Neural cell (in vitro differentiated cells): Measurements from ENCODE around the gene ZNF512B. TPM values are rescaled to one million over a fixed set of nuclear protein-coding genes. Genes with fewer than 3 reads are reported as not detected.

ENCODE experiments used
- H2AFZ ChIP-seq: fragments of 200-600, 300-800 bp; sonication (generic), shearing (Covaris generic); 2 replicates; pipeline ENCODE4 v1.6.0; 2014; ENCODE audit warnings: low read depth, mild to moderate bottlenecking, antibody characterized with exemption, low read length, moderate library complexity
- H3F3A ChIP-seq: fragments of 200-600 bp; shearing (Covaris generic); 2 replicates; pipeline ENCODE4 v1.6.1; 2016; ENCODE audit warnings: mild to moderate bottlenecking, moderate library complexity, mixed read lengths, antibody characterized with exemption, low read length; ENCODE audit not compliant: insufficient read depth, poor library complexity, severe bottlenecking
- H3K27ac ChIP-seq: fragments of 200-600, 300-800 bp; sonication (generic), shearing (Covaris generic); 2 replicates; pipeline ENCODE4 v1.5.1; 2014; ENCODE audit warnings: mild to moderate bottlenecking, low read length, moderate library complexity
- H3K27me3 ChIP-seq: fragments of 300-800, 200-600 bp; sonication (generic), shearing (Covaris generic); 2 replicates; pipeline ENCODE4 v1.6.0; 2014; ENCODE audit warnings: mild to moderate bottlenecking, low read depth, low read length, moderate library complexity; ENCODE audit not compliant: insufficient read depth
- H3K36me3 ChIP-seq: fragments of 300-800, 200-600 bp; sonication (generic), shearing (Covaris generic); 2 replicates; pipeline ENCODE4 v1.5.1; 2014; ENCODE audit warnings: mild to moderate bottlenecking, antibody characterized with exemption, low read length, moderate library complexity; ENCODE audit not compliant: insufficient read depth
- H3K4me2 ChIP-seq: fragments of 300-800, 200-600 bp; sonication (generic), shearing (Covaris generic); 2 replicates; pipeline ENCODE4 v1.6.0; 2014; ENCODE audit warnings: mild to moderate bottlenecking, low read length
- H3K4me3 ChIP-seq: fragments of 300-800, 200-600 bp; sonication (generic), shearing (Covaris generic); 2 replicates; pipeline ENCODE4 v1.5.1; 2014; ENCODE audit warnings: mild to moderate bottlenecking, low read length, moderate library complexity
- H3K79me2 ChIP-seq: fragments of 200-600 bp; shearing (Covaris generic); replicated peaks from 2 replicates; pipeline ENCODE4 v1.6.0; 2014; ENCODE audit warnings: mild to moderate bottlenecking, low read length, moderate library complexity; ENCODE audit not compliant: insufficient read depth
- H3K9ac ChIP-seq: fragments of 300-800, 200-600 bp; sonication (generic), shearing (Covaris generic); 2 replicates; pipeline ENCODE4 v1.6.1; 2016; ENCODE audit warnings: mild to moderate bottlenecking, low read length, mixed read lengths
- H3K9me2 ChIP-seq: fragments of 200-600 bp; shearing (Covaris generic); 2 replicates; pipeline ENCODE4 v1.6.1; 2016; ENCODE audit warnings: mild to moderate bottlenecking, low read length, mixed read lengths; ENCODE audit not compliant: insufficient read depth
- H3K9me3 ChIP-seq: fragments of 200-600, 300-800 bp; sonication (generic), shearing (Covaris generic); 2 replicates; pipeline ENCODE4 v1.6.1; 2016; ENCODE audit warnings: mild to moderate bottlenecking, mixed run types, low read length, moderate library complexity, mixed read lengths
- H4K20me1 ChIP-seq: fragments of 200-600 bp; shearing (Covaris generic); 2 replicates; pipeline ENCODE4 v1.6.1; 2016; ENCODE audit warnings: mild to moderate bottlenecking, mixed run types; ENCODE audit not compliant: insufficient read depth
- CTCF ChIP-seq: fragments of 450-650 bp; IDR thresholded peaks from 2 replicates; pipeline ENCODE4 v1.5.1; 2014; ENCODE audit warnings: antibody characterized with exemption, mild to moderate bottlenecking, moderate library complexity; ENCODE audit not compliant: poor library complexity, severe bottlenecking
- MXI1 ChIP-seq: fragments of 450-650 bp; conservative IDR thresholded peaks from 2 replicates; pipeline ENCODE4 v1.6.1; 2014; ENCODE audit warnings: antibody characterized with exemption, mild to moderate bottlenecking; ENCODE audit not compliant: poor library complexity, severe bottlenecking
- POLR2AphosphoS5 ChIP-seq: IDR thresholded peaks from 2 replicates; pipeline ENCODE4 v1.6.1; 2012
- RAD21 ChIP-seq: fragments of 450-650 bp; conservative IDR thresholded peaks from 2 replicates; pipeline ENCODE4 v1.6.1; 2014; ENCODE audit warnings: antibody characterized with exemption, mild to moderate bottlenecking, moderate library complexity
- REST ChIP-seq: IDR thresholded peaks from 2 replicates; pipeline ENCODE4 v1.6.1; 2012; ENCODE audit warnings: borderline replicate concordance
- SMC3 ChIP-seq: fragments of 450-650 bp; conservative IDR thresholded peaks from 2 replicates; pipeline ENCODE4 v1.6.1; 2014; ENCODE audit warnings: antibody characterized with exemption, mild to moderate bottlenecking, moderate library complexity; ENCODE audit not compliant: poor library complexity
- polyA plus RNA-seq: library from polyadenylated mRNA; depleted of rRNA; stranded (reverse); fragments of >200 nt; gene quantifications from 2 replicates; pipeline ENCODE4 v1.2.3, GENCODE V29; 2014

The ZNF512B gene
- polyA plus RNA-seq, 1 donor from 2014 or later = 25.7 TPM

- H3K4me2 ChIP-seq = no peak overlapping the region
- no peak overlapping the region for H3K27ac ChIP-seq
- no peaks in the 10 kb centered on the region for H3K27me3 ChIP-seq
- no peaks in the 10 kb centered on the region for H3F3A ChIP-seq
- H3K79me2 ChIP-seq = peaks cover 29% of the 10 kb centered on the region
- no peaks in the 10 kb centered on the region for H4K20me1 ChIP-seq
- no peaks in the 10 kb centered on the region for H3K9me2 ChIP-seq
- no peaks in the 10 kb centered on the region for H3K36me3 ChIP-seq
- no peak overlapping the region for H2AFZ ChIP-seq
- no peak overlapping the region for H3K9ac ChIP-seq
- no peak for TF ChIP-seq REST
- no peak for TF ChIP-seq RAD21
- no peak for TF ChIP-seq POLR2AphosphoS5
- no peak overlapping the region for H3K4me3 ChIP-seq
- no peaks in the 10 kb centered on the region for H3K9me3 ChIP-seq
Observed at GRCh38 chr20:63945921-63946920, 23.5 kb downstream of the ZNF512B start.

- no peak overlapping the region for H3K9ac ChIP-seq
- no peaks in the 10 kb centered on the region for H3K9me3 ChIP-seq
- H4K20me1 ChIP-seq = no peaks in the 10 kb centered on the region
- no peak for TF ChIP-seq CTCF
- TF ChIP-seq MXI1 = no peak
- no peak for TF ChIP-seq SMC3
- TF ChIP-seq RAD21 = no peak
- no peak overlapping the region for H3K27ac ChIP-seq
- peaks cover 20% of the 10 kb centered on the region for H3K79me2 ChIP-seq
- no peak overlapping the region for H2AFZ ChIP-seq
- H3K27me3 ChIP-seq = no peaks in the 10 kb centered on the region
- H3F3A ChIP-seq = no peaks in the 10 kb centered on the region
- no peaks in the 10 kb centered on the region for H3K36me3 ChIP-seq
- no peak overlapping the region for H3K4me3 ChIP-seq
- H3K4me2 ChIP-seq = no peak overlapping the region
- no peaks in the 10 kb centered on the region for H3K9me2 ChIP-seq
Observed at GRCh38 chr20:63945031-63945658, 24.6 kb downstream of the ZNF512B start.
